NT2/D1 (cell line): ENCODE results near the gene IL12RB1.

Experiments
- SUZ12 ChIP-seq: IDR thresholded peaks from 2 replicates; pipeline ENCODE4 v1.6.1; 2011; ENCODE audit not compliant: insufficient read length, insufficient read depth; ENCODE audit errors: extremely low read depth
- YY1 ChIP-seq: IDR thresholded peaks from 2 replicates; pipeline ENCODE4 v1.6.1; 2011; ENCODE audit not compliant: insufficient read length, insufficient read depth

DNA sequence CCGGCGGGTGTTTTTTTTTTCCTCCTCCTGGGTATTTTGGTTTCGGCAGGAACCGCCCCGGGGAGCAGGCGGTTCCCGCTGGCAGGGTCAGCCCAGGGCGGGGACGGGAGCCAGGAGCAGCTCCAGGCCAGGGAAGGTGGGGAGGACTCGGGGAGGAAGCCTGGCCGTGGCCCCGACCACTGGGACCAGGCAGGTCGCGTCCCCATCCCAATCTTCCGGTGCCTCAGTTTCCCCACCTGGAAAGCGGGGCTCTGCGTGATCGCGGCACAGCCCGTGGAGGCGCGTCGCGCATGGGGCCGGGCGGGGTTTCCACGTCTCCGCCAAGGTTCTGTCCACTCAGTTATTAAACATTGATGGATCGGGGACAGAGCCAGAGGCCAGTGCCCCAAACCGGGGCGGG, 34.8 kb downstream of the IL12RB1 start:
- TF ChIP-seq YY1 (no peak), SUZ12 (no peak)
